HG03565 (cell line): ENCODE results near the gene ADAM29.
"Not testable (repeated sequence)": the region's sequence is repeated elsewhere in the genome, so short reads cannot be mapped to it uniquely, and the experiment has no call there.

Source experiments
- ATAC-seq: cut with Tn5 transposase; IDR thresholded peaks from one replicate; pipeline ENCODE4 v1.9.1; 2021; ENCODE audit warnings: mild to moderate bottlenecking, moderate library complexity; ENCODE audit not compliant: unreplicated experiment

The ADAM29 gene

DNA sequence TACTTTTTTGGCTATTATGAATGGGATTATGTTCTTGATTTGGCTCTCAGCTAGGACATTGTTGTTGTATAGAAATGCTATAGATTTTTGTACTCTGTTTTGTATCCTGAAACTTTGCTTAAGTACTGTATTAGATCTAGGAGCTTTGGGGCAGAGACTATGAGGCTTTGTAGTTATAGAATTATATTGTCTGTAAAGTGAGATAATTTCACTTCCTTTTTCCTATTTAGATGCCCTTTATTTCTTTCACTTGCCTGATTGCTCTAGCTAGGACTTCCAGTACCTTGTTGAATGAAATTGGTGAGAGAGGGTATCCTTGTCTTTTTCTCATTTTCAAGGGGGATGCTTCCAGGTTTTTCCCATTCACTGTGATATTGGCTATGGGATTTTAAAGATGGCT, 28.1 kb downstream of the ADAM29 start:
- ATAC-seq: no peak

DNA sequence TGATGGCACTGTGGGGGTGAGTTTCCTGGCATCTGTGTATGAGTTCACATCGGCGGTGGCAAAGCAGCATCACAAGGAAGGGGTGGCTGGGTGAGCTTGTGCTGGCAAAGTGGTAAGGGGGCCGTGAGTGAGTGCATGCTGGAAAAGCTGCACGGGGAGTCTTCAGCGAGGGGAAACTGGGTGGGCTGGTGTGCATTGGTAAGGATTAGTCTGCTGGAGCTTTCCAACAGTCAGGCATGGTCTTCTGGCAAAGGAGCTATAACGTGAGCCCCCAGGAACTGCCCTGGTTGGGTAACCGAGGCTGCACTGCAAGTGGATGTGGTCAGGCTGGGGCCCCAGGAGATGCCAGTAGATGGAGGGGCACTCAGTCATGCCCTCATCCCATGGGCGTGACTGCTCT, 30.7 kb downstream of the ADAM29 start:
- ATAC-seq: no peak

DNA sequence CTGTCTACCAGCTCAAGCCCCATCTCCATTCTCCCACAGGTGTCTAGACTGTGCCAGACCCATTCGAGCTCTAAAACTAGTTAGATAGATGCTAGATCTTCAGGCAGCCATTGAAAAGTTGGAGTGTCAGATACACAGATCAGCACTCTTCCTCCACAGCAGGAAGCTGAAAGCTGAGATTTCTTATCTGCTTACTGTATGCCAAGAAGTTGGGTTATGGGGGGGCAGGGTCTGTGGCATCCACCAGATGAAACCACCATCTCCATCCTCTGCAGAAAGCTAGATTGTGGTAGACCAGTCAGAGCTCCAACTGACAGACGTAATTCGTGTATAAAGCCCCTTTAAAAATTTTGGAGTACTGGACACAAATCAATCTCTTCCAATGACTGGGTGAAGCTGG, 54.8 kb downstream of the ADAM29 start:
- ATAC-seq: no peak

DNA sequence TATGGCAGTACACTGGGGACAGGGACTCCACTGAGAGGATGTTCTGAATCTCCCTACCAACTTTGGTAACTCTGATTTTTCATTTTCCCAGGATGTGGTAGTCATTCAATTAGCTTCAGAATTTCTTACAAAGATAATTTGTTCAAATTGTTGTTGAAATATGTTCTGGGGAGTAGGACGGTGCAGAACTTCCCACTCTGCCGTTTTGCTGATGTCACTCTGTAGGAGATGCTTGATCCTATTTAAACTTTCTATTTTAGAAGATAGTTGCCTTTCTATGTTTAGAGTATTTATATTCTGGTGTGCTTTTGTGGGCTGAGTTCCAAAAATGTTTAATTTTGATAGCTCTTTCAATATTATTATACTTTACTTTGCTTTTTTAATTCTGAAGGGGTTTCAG, 55.2 kb downstream of the ADAM29 start:
- ATAC-seq: no peak

DNA sequence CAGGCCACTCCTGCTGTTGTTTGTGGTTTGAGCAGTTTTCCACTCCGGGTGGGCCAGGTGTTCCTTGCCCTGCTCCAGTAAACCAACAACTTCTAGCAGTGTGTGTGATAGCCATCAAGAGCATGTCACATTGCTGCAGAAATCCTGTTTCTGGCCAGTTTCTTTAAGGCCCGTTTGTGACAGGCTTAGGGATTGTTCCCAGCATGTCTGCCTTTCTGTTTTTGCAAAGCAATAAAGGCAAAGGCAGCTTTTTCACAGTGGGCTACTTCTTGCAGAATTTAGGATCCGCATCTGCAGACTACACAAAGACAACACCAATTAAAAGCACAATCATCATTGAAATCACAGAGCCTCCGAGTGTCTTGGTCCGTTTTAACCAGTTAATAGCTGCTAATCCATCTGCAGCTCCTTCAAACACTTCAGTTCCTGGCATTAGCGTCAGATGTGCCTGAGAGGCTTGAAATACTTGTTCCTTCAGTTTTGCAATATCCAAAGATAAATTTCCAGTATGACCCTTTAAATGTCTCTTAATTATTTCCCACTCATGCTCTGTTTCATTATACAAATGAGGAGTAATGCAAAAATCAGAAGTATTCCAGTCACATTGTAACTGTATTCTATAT, 65.1 kb downstream of the ADAM29 start:
- no peak for ATAC-seq

DNA sequence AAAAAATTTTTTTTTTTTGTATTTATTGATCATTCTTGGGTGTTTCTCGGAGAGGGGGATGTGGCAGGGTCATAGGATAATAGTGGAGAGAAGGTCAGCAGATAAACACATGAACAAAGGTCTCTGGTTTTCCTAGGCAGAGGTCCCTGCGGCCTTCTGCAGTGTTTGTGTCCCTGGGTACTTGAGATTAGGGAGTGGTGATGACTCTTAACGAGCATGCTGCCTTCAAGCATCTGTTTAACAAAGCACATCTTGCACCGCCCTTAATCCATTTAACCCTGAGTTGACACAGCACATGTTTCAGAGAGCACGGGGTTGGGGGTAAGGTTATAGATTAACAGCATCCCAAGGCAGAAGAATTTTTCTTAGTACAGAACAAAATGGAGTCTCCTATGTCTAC, 65.7 kb downstream of the ADAM29 start:
- ATAC-seq: not testable (repeated sequence)

DNA sequence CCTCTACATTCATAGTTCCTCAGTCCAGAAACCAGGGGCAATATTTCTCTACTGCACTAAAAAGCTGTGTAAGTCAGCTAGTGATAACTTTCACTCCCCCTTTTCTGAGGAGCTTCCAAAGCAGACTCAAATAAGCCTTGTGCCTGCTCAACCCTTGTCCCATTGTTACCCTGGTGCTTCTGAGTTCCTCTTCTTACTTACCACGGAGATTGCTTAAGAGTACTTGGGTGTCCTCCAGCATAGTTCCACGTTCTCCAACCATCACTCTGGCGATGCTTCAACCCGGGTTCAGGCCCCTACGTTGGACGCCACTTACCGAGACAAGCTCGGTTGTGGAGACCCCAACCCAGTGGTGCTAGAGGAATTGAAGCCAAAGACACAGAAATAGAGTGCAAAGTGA, 71.6 kb downstream of the ADAM29 start:
- ATAC-seq: no peak

DNA sequence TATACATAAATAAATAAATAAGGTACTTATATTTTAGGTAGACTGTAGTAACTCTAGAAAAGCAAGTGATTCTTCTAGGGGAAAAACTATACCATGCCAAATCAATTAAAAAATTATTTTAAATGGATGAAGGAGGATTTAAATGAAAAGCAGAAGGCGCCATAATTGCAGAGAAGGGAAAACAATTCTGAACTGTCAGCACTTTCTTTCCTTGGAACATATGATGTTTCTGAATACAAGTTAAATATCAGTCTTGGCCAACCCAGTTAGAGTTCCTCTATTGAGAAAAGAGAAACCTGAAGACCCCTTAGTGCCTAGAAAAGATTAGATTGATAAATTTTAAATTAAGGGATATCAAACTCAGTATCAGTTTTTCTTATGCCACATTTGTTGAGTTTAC, 75.8 kb downstream of the ADAM29 start:
- ATAC-seq: no peak

DNA sequence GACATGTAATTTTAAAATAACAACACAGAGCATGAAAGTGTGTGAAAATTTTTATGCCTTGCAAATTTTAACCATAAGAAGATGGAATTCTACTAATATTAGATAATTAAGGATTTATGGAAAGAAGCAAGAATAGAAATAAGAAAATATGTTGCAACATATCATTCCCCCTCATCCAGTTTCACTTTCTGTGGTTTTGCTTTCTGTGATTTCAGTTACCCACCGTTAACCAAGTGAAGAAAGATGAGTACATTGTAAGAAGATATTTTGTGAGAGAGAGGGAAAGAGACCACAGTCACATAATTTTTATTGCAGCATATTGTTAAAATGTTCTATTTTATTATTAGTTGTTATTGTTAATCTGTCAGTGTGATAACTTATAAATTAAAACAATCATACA, 77.9 kb downstream of the ADAM29 start:
- ATAC-seq: no peak

DNA sequence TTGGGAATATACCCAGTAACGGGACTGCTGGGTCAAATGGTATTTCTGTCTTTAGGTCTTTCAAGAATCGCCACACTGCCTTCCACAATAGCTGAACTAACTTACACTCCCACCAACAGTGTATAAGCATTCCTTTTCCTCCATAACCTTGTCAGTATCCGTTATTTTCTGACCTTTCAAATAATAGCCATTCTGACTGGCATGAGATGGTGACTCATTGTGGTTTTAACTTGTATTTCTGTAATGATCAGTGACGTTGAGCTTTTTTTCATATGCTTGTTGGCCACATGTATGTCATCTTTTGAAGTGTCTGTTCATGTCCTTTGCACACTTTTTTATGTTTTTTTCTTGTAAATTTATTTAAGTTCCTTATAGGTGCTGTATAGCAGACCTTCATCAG, 81.2 kb downstream of the ADAM29 start:
- no peak for ATAC-seq

DNA sequence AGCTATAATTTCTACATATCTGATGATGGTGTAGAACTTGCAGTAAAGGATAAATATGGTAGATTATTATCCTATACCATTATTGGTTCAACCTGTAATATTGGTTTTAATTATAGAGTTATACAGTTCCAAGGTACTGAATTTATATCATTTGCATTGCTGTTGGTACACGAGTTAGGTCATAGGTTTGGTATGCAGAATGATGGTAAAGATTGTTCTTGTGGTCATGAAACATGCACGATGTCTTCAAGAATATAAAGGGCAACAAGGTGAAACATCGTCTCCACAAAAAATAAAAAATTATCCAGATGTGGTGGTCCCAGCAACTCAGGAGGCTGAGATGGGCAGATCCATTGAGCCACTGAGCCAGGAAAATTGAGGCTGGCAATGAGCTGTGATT, 99.6 kb downstream of the ADAM29 start:
- ATAC-seq: no peak

DNA sequence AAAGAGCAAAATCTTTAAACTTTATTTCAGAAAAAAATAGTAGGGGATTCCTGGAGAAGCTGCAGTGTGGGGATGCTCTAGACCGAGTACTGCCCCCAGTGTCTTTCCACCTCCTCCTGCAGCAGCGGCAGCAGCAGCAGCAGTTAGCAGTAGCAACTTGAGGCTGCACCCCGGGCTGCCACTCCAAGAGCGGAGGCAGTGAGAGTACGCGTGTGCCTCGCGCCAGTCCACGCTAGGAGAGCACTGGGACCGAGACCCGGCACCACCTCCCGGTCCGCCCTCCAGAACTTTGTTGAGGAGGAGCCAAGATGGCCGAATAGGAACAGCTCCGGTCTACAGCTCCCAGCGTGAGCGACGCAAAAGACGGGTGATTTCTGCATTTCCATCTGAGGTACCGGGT, 101.3 kb downstream of the ADAM29 start:
- not testable (repeated sequence) for ATAC-seq
